HG03135 (cell line): ENCODE data around the gene GDF7.
A peak's percentile ranks its signal among the peaks of the same experiment; 100 is the strongest.

Experiments used
- ATAC-seq: cut with Tn5 transposase; IDR thresholded peaks from one replicate; pipeline ENCODE4 v1.9.1; 2021; ENCODE audit warnings: mild to moderate bottlenecking, moderate library complexity; ENCODE audit not compliant: unreplicated experiment

GDF7 gene

GRCh38 chr2:20643060-20643459 lies 23.9 kb upstream of the GDF7 start:
- no peak for ATAC-seq

- no peak for ATAC-seq
Measured at GRCh38 chr2:20643826-20644225, 23.1 kb upstream of the GDF7 start.

- ATAC-seq = no peak
Measured at GRCh38 chr2:20645301-20645701, 21.6 kb upstream of the GDF7 start.

GRCh38 chr2:20645761-20646160 lies 21.2 kb upstream of the GDF7 start:
- ATAC-seq = no peak

- ATAC-seq = no peak
Measured at GRCh38 chr2:20646446-20646845, 20.5 kb upstream of the GDF7 start.

GRCh38 chr2:20647211-20647610 lies 19.7 kb upstream of the GDF7 start:
- ATAC-seq = no peak

GRCh38 chr2:20647738-20648137 lies 19.2 kb upstream of the GDF7 start:
- no peak for ATAC-seq

- ATAC-seq = no peak
Measured at GRCh38 chr2:20648206-20648605, 18.7 kb upstream of the GDF7 start.

GRCh38 chr2:20648831-20649230 lies 18.1 kb upstream of the GDF7 start:
- ATAC-seq = no peak

GRCh38 chr2:20649576-20649975 lies 17.4 kb upstream of the GDF7 start:
- ATAC-seq = no peak

- no peak for ATAC-seq
Measured at GRCh38 chr2:20649976-20650375, 17.0 kb upstream of the GDF7 start.

- ATAC-seq = no peak
Measured at GRCh38 chr2:20650393-20650876, 16.5 kb upstream of the GDF7 start.

GRCh38 chr2:20650877-20651730 lies 15.8 kb upstream of the GDF7 start, which contains the start of gene HS1BP3:
HS1BP3 (minus strand) TSS chr2:20651098; CDS start chr2:20651063, 35 bp downstream.
- peak; percentile 97 for ATAC-seq

GRCh38 chr2:20651731-20652099 lies 15.2 kb upstream of the GDF7 start:
- no peak for ATAC-seq

GRCh38 chr2:20652141-20652540 lies 14.8 kb upstream of the GDF7 start:
- no peak for ATAC-seq

- ATAC-seq = no peak
Measured at GRCh38 chr2:20652673-20653575, 14.0 kb upstream of the GDF7 start.

GRCh38 chr2:20653695-20654534 lies 13.0 kb upstream of the GDF7 start:
- ATAC-seq = no peak

- no peak for ATAC-seq
Measured at GRCh38 chr2:20654535-20654813, 12.5 kb upstream of the GDF7 start.

- ATAC-seq = no peak
Measured at GRCh38 chr2:20656561-20656960, 10.4 kb upstream of the GDF7 start.

GRCh38 chr2:20657522-20658235 lies 9.3 kb upstream of the GDF7 start:
- no peak for ATAC-seq
